ENCODE data around the gene PIEZO1. TPM values are rescaled to one million over a fixed set of nuclear protein-coding genes. Genes with fewer than 3 reads are reported as not detected.

The PIEZO1 gene
- total and polyA plus RNA-seq, 9 of the 15 experiments (the other 6 are each of a cell fraction or from before 2014, with no cell fraction given) = 3.6 to 432 (median 131) TPM

GRCh38 chr16:88796278-88796677, 11.3 kb upstream of the PIEZO1 start:
- in situ Hi-C loops (cut with MboI) = no loop called here
- H3K27ac ChIP-seq (ENCODE audit: extremely low read depth, low read depth, low read length) = no peak overlapping the region
- WGBS (ENCODE audit: insufficient coverage, low coverage, missing lambda C conversion rate) = 76% methylated on average over 3 of the region's 4 CpGs

More at GRCh38 chr16:88796278-88796677, 11.3 kb upstream of the PIEZO1 start:
- Histone ChIP-seq H4K20me1 (replicated peaks; ENCODE audit: control insufficient read depth, insufficient read depth, low read length) (no peaks in the 10 kb centered on the region), H3K27me3 (ENCODE audit: control insufficient read depth in 2 of 2, insufficient read depth in 2 of 2, low read length in 2 of 2) (no peaks in the 10 kb centered on the region), H3K4me2 (ENCODE audit: insufficient read depth, low read length) (no peak overlapping the region), H3K36me3 (ENCODE audit: control insufficient read depth, insufficient read depth, low read length) (peaks cover 2% of the 10 kb centered on the region; the same call in 2 of the 3 replicates), H3K9me1 (ENCODE audit: control insufficient read depth, insufficient read depth, low read length) (no peaks in the 10 kb centered on the region), H3K4me1 (replicated peaks in 1 of 2; ENCODE audit: control insufficient read depth in 2 of 2, insufficient read depth in 2 of 2, low read length in 2 of 2) (peaks cover 25 to 45% of the 10 kb centered on the region in 2 experiments), H3K4me3 (no peak overlapping the region), H3K9ac (ENCODE audit: insufficient read depth in 1 of 2, low read depth in 2 of 2, low read length in 2 of 2) (no peak overlapping the region), H3K9me3 (replicated peaks; ENCODE audit: control insufficient read depth, insufficient read depth, low read depth, low read length) (no peaks in the 10 kb centered on the region; the same call in 1 of the 2 replicates), H3K79me2 (ENCODE audit: control insufficient read depth, insufficient read depth, low read length) (peaks cover 10% of the 10 kb centered on the region), H2AFZ (ENCODE audit: low read depth, low read length) (no peak overlapping the region)
- intact Hi-C loops (cut with micrococcal nuclease) = no loop called here
- POLR2A ChIA-PET = interaction anchor here (0.8 kb wide), 1 partner anchor 38 kb away, joined by 4 read pairs; no protein-coding TSS in a partner anchor
- ATAC-seq (no peak), DNase-seq (ENCODE audit: extremely low read depth in 1 of 4, low spot score in 3 of 4) (no peak), FAIRE-seq (no peak)
- TF ChIP-seq ZNF655 (CRISPR knock-in tag; IDR thresholded peaks at IDR 0.05) = no peak
- TF ChIP-seq E4F1 (CRISPR knock-in tag; IDR thresholded peaks at IDR 0.05; ENCODE audit: borderline replicate concordance) = no peak
- TF ChIP-seq L3MBTL2 (IDR thresholded peaks at IDR 0.05) = no peak
- TF ChIP-seq POLR2B (IDR thresholded peaks at IDR 0.05; ENCODE audit: low read depth, partially characterized antibody) = no peak
- BruUV-seq (replicated peaks) = no TSS peak
- CTCF ChIA-PET (ENCODE audit: low intra/inter-chr PET ratio) = no interaction called here
